K562 (cell line): ENCODE results near the gene SORT1. TPM values are rescaled to one million over a fixed set of nuclear protein-coding genes. Genes with fewer than 3 reads are reported as not detected.

Source experiments
- ATF3 ChIP-seq, 2 experiments: fragments of 450-650 bp in 1 of 2; sonication (generic) in 1 of 2; formaldehyde crosslinking in 1 of 2; IDR thresholded peaks in 1 of 2; conservative IDR thresholded peaks in 1 of 2; 2 replicates each; pipeline versions ENCODE4 v1.6.1 to v1.8.1; 2016 to 2023; ENCODE audit warnings: mild to moderate bottlenecking in 2 of 2, moderate library complexity in 2 of 2, inconsistent platforms in 1 of 2, missing genetic modification reagents in 1 of 2
- ATF7 ChIP-seq: fragments of 450-650 bp; IDR thresholded peaks from 2 replicates; pipeline ENCODE4 v1.7.1; 2014; ENCODE audit warnings: mild to moderate bottlenecking, moderate library complexity
- CEBPG ChIP-seq, 3 experiments: fragments of 200-800 bp in 1 of 3; sonication (Bioruptor generic) in 1 of 3; sonication (generic) in 1 of 3; formaldehyde crosslinking in 1 of 3; IDR thresholded peaks in 2 of 3; conservative IDR thresholded peaks in 1 of 3; 2 replicates each; pipeline versions ENCODE4 v1.6.1 to v1.8.0; 2016 to 2022; ENCODE audit warnings: missing compliant biosample characterization in 2 of 3, missing genetic modification characterization in 2 of 3, mild to moderate bottlenecking in 1 of 3, missing genetic modification reagents in 1 of 3
- FOXK2 ChIP-seq, 2 experiments: fragments of 450-650 bp; IDR thresholded peaks in 1 of 2; conservative IDR thresholded peaks in 1 of 2; 2 replicates each; pipeline ENCODE4 v1.6.1; 2016; ENCODE audit warnings: low read depth in 2 of 2, mild to moderate bottlenecking in 1 of 2
- GTF2E2 ChIP-seq: fragments of 200-800 bp; sonication (Bioruptor generic); IDR thresholded peaks from 2 replicates; pipeline ENCODE4 v1.6.1; 2016; ENCODE audit warnings: missing genetic modification characterization, missing compliant biosample characterization
- MEF2A ChIP-seq: IDR thresholded peaks from 2 replicates; pipeline ENCODE4 v1.6.1; 2011; ENCODE audit warnings: low read depth, mild to moderate bottlenecking, low read length, moderate library complexity; ENCODE audit not compliant: control insufficient read depth
- NFE2 ChIP-seq: IDR thresholded peaks from 2 replicates; pipeline ENCODE4 v1.6.1; 2014; ENCODE audit warnings: antibody characterized with exemption, low read depth
- PCBP1 ChIP-seq: fragments of 200-400 bp; formaldehyde crosslinking; IDR thresholded peaks from 2 replicates; pipeline ENCODE4 v1.6.1; 2018; ENCODE audit warnings: mild to moderate bottlenecking, low read depth, low read length; ENCODE audit not compliant: poor library complexity, severe bottlenecking
- PTBP1 ChIP-seq: fragments of 200-400 bp; formaldehyde crosslinking; IDR thresholded peaks from 2 replicates; pipeline ENCODE4 v1.6.1; 2017; ENCODE audit warnings: low read depth, low read length
- RHOXF2B ChIP-seq: fragments of 250-450 bp; sonication (Bioruptor Pico); conservative IDR thresholded peaks from 2 replicates; pipeline ENCODE4 v1.5.1; 2021
- TCF7 ChIP-seq: sonication (generic); IDR thresholded peaks from 2 replicates; pipeline ENCODE4 v1.6.1; 2016; ENCODE audit warnings: antibody characterized with exemption, borderline replicate concordance
- TSHZ1 ChIP-seq: fragments of 250-450 bp; sonication (Bioruptor Pico); IDR thresholded peaks from 2 replicates; pipeline ENCODE4 v1.4.0; 2020; ENCODE audit warnings: mild to moderate bottlenecking, moderate library complexity
- VEZF1 ChIP-seq: fragments of 200-800 bp; sonication (Bioruptor generic); IDR thresholded peaks from 2 replicates; pipeline ENCODE4 v1.6.1; 2017; ENCODE audit warnings: missing genetic modification characterization, missing compliant biosample characterization
- ZNF134 ChIP-seq: fragments of 250-450 bp; sonication (Bioruptor Pico); conservative IDR thresholded peaks from 2 replicates; pipeline ENCODE4 v1.4.0; 2020
- ZNF695 ChIP-seq: fragments of 450-650 bp; formaldehyde crosslinking; IDR thresholded peaks from 2 replicates; pipeline ENCODE4 v1.4.0; 2020; ENCODE audit warnings: mild to moderate bottlenecking, moderate library complexity
- ZNF740 ChIP-seq, 3 experiments: fragments of 200-800 bp in 1 of 3; sonication (Bioruptor generic) in 1 of 3; sonication (generic) in 1 of 3; formaldehyde crosslinking in 1 of 3; IDR thresholded peaks; 2 replicates each; pipeline versions ENCODE4 v1.6.1 to v1.8.0; 2016 to 2022; ENCODE audit warnings: mild to moderate bottlenecking in 2 of 3, missing compliant biosample characterization in 2 of 3, missing genetic modification characterization in 2 of 3, missing genetic modification reagents in 1 of 3
- ZNF76 ChIP-seq: fragments of 250-450 bp; sonication (Bioruptor Pico); IDR thresholded peaks from 2 replicates; pipeline ENCODE4 v1.4.0; 2020; ENCODE audit warnings: mild to moderate bottlenecking, moderate library complexity, borderline replicate concordance
- polyA plus RNA-seq, 8 experiments: library from polyadenylated mRNA; depleted of rRNA in 4 of 8; stranded (reverse) in 5 of 8; unstranded in 3 of 8; fragments of >200 nt; fragmentation: Nextera tagmentation in 2 of 8; fragmentation: Illumina TruSeq in 1 of 8; extraction: Ambion mirVana in 2 of 8; extraction: Trizol in 1 of 8; gene quantifications; 2 replicates each; pipeline versions ENCODE4 v1.2.1 to v1.2.3, GENCODE V29; 2011 to 2014; ENCODE audit warnings: inconsistent platforms in 1 of 8, missing spikeins in 1 of 8
- total RNA-seq, 7 experiments: library from RNA; depleted of rRNA in 6 of 7; stranded (reverse); fragments of >200 nt in 6 of 7; fragmentation: Illumina TruSeq in 2 of 7; extraction: Trizol in 2 of 7; gene quantifications; 2 replicates each; pipeline versions ENCODE4 v1.2.1 to v1.2.3, GENCODE V29; 2011 to 2021; ENCODE audit warnings: low replicate concordance in 1 of 7
- TF ChIP-seq, protein P1 (sequence below): fragments of 450-650 bp; formaldehyde crosslinking; IDR thresholded peaks from 2 replicates; pipeline ENCODE4 v1.4.0; 2022; ENCODE audit warnings: missing genetic modification characterization

SORT1 gene
- total and polyA plus RNA-seq, 9 of the 15 experiments (the other 6 are each of a cell fraction or from before 2014, with no cell fraction given) = 27.4 to 112 (median 65.0) TPM

DNA sequence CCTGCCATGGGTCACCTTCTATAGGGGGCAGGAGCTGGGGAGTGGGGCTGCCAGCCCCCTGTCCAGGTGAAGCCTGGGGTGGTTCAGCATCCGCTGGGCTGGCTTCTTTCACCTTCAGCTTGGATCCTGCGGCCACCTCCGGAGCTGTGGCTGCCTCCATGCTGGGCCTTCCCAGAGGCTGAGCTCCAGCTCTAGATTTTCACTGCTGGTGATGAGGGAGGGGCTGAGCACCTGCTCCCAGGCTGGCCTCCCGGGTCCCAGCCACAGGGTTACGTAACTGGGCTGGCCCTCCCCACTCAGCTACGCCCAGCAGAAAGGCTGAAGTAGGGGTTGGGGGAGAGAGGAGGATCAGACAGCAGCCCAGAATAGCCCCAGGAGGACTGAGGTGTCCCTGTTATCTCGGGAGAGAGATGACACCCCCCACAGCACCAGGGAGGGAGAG is 90.9 kb downstream of the SORT1 start, which contains the start of gene MYBPHL (continued):
- TF ChIP-seq ZNF740 (CRISPR knock-in tag; IDR thresholded peaks at IDR 0.05) = peak; percentile 87
- no peak for TF ChIP-seq ZNF740 (tag; IDR thresholded peaks at IDR 0.05)
- peak; percentile 34 for TF ChIP-seq PCBP1
- TF ChIP-seq, protein P1, sequence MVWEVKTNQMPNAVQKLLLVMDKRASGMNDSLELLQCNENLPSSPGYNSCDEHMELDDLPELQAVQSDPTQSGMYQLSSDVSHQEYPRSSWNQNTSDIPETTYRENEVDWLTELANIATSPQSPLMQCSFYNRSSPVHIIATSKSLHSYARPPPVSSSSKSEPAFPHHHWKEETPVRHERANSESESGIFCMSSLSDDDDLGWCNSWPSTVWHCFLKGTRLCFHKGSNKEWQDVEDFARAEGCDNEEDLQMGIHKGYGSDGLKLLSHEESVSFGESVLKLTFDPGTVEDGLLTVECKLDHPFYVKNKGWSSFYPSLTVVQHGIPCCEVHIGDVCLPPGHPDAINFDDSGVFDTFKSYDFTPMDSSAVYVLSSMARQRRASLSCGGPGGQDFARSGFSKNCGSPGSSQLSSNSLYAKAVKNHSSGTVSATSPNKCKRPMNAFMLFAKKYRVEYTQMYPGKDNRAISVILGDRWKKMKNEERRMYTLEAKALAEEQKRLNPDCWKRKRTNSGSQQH (CRISPR knock-in tag) = 0 out of 2 replicates have a peak, but pooled peaks have one; percentile 11
- TF ChIP-seq RHOXF2B (CRISPR knock-in tag) = no peak
- TF ChIP-seq NFE2 = no peak
- TF ChIP-seq CEBPG (CRISPR knock-in tag; IDR thresholded peaks at IDR 0.05) = peak; percentile 79
- peak; percentile 41 to 68; a peak in 1 of 4 replicates for TF ChIP-seq CEBPG (tag; conservative IDR thresholded peaks at IDR 0.05 in 1 of 2, IDR thresholded peaks at IDR 0.05 in 1 of 2)
- TF ChIP-seq PTBP1 = 0 out of 2 replicates have a peak, but pooled peaks have one; percentile 16
- 0 out of 2 replicates have a peak, but pooled peaks have one; percentile 9 for TF ChIP-seq TCF7
- no peak for TF ChIP-seq GTF2E2 (tag)
- peak; percentile 48; the same call in 1 of the 2 replicates for TF ChIP-seq MEF2A
- TF ChIP-seq FOXK2 (conservative IDR thresholded peaks at IDR 0.05 in 1 of 2, IDR thresholded peaks at IDR 0.05 in 1 of 2; ENCODE audit: low read depth in 2 of 2) = no peak
- peak; percentile 41; the same call in 1 of the 2 replicates for TF ChIP-seq ATF7
- no peak for TF ChIP-seq ATF3 (IDR thresholded peaks at IDR 0.05)
- peak; percentile 52; the same call in 1 of the 2 replicates for TF ChIP-seq ATF3 (CRISPR knock-in tag; conservative IDR thresholded peaks at IDR 0.05)
- no peak for TF ChIP-seq ZNF76 (CRISPR knock-in tag)
- no peak for TF ChIP-seq ZNF134 (CRISPR knock-in tag)
- TF ChIP-seq VEZF1 (CRISPR knock-in tag) = peak; percentile 76
- no peak for TF ChIP-seq ZNF695 (CRISPR knock-in tag)
- no peak for TF ChIP-seq TSHZ1 (CRISPR knock-in tag)
